ENCODE data around the gene ELF5.

The ELF5 gene

DNA sequence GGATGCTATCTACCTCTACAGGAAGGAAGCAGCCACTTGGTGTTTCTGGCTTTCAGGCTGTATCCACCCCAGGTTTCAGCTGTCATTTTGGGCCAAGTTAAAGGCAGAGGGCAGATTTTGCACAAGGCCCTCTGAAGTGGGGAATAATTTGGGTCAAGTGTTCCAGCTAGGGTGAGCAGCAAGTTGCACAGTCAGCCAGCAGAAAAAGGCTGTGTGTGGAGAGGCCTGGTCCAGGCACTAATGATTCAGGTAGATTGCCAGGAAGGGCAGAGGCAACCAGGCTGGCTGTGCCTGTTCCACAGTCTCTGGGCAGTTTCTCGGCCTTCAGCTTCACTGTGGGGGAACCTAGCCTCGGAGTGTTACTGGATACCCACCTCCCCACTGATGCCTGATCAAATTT is 8.6 kb upstream of the ELF5 start:
- no peak for DNase-seq (ENCODE audit: low read depth)

GRCh38 chr11:34521265-34521664 is 7.7 kb upstream of the ELF5 start:
- DNase-seq (ENCODE audit: low read depth) = no peak

GRCh38 chr11:34519595-34520235 is 6.1 kb upstream of the ELF5 start:
- DNase-seq (ENCODE audit: low read depth) = no peak

GRCh38 chr11:34516247-34517040 is 2.9 kb upstream of the ELF5 start:
- DNase-seq (ENCODE audit: low read depth) = no peak

DNA sequence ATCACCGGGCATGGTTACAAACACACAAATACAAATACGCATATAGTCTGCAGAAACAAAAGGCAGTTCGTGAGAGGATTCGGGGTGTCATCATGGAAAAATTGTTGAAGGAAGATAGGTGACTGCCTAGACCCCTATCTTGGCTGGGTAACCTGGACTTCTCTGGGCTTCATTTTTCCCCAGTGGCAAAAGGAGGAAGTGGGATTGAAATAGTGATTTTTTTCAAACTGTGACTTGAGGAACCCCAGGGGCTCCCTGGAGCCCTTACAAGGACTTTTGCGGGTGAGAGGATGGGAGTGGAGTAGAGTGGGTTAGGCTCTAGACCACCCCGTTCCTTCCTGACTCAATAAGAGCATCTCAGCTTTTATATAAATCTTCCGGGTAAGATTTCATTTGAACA is 1.0 kb upstream of the ELF5 start:
- DNase-seq (ENCODE audit: low read depth) = no peak

DNA sequence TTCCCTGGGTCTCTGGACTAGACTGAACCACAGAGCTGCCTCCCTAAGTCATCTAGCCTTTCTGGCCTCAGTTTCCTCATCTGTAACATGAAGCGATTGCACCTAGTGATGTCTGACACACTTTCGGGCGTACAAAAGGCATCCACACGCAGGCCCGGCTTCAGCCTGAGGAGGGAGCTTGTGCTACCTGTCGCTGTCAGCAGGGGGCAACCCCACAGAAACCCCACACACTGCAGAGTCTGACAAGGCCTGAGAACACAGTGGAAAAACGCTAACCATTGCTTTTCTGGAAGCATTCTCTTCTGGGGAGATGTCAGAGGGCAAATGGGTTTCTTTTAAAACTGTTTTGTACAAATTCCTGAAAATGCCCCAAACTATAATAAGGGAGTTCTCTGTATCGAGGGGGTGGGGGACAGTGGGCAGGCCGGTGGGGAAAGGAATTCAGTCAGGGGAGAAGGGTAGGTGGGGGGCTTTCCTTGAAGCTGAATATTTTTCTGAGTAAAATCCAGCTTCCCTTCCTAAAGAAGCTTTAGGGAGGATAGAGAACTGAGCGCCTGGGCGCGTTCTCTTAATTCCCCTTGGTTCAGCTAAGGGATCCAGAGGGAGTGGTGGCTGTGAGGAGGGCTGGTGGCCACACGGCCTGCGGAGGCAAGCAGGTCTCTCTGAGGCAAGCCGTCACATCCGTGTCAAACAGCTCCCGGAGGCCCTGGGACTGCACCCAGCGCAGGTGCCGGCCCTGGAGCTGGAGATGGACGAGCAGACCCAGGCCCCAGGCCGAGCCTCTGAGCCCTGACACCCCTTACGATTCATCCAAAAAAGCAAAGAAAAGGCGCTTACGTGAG is 533 bp downstream of the ELF5 start:
- peak; percentile 16 for DNase-seq (ENCODE audit: low read depth)

DNA sequence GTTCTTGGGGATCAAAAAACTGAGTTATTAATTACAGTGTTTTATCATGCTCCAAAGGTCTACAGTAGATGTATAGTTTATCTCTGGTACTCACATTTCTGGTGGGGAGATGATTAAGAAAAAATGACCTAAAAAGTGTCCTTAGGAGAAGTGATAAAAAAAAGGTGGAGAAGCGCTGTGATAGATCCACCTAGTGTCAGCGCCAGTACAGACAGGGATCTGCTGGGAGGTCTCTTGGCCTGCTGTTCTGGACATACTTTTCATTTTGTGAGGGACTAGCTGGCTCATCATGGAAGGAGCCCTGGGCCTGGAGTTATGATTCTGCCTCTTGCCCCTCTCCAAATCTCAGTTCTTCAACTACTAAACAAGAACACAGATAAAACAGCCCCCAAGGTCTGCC is 2.9 kb downstream of the ELF5 start:
- no peak for DNase-seq (ENCODE audit: low read depth)

DNA sequence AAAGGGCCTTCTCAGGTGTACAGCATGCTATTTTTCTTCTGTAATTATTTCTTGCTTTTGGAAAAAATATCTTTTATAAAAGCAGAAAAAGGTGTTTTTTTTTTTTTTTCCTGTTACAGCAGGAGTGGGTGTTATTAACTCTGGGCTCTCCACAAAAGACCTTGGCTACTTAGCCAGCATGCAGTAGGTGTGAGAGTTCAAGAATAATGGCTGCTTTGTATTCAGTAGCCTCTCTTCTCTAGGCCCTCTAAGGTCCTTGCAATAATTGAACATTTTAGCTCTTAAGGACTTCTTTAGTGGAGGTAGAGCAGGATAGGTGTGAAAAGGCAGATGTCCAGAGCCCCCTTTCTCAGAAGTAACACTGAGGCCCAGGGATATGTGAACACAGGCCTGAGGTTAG is 3.4 kb downstream of the ELF5 start:
- DNase-seq (ENCODE audit: low read depth) = no peak

- no peak for DNase-seq (ENCODE audit: low read depth)
Measured at GRCh38 chr11:34509336-34509876, 4.2 kb downstream of the ELF5 start.

- DNase-seq (ENCODE audit: low read depth) = no peak
Measured at GRCh38 chr11:34508524-34508923, 5.1 kb downstream of the ELF5 start.

- DNase-seq (ENCODE audit: low read depth) = no peak
Measured at GRCh38 chr11:34507610-34508009, 6.0 kb downstream of the ELF5 start.

DNA sequence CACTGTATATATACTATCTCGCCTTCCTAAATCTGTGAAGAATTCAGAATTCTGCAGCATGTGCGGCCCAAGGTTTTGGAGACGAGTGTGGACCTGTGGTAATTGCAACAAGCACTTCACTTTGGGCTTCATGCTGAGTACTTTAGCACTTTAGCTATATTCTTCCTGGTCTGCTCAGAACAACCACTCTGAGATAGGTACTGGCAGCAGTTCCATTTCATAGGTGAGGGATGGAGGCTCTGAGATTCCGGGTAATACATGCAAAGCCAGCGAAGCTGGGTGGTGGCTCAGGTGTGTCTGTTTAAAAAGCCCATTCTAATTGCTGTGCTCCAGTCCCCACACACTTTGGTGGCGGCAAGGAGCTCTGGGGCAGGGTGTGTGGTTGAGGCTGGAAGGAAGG is 6.4 kb downstream of the ELF5 start:
- DNase-seq (ENCODE audit: low read depth) = no peak

GRCh38 chr11:34505874-34506273 is 7.7 kb downstream of the ELF5 start:
- DNase-seq (ENCODE audit: low read depth) = no peak

DNA sequence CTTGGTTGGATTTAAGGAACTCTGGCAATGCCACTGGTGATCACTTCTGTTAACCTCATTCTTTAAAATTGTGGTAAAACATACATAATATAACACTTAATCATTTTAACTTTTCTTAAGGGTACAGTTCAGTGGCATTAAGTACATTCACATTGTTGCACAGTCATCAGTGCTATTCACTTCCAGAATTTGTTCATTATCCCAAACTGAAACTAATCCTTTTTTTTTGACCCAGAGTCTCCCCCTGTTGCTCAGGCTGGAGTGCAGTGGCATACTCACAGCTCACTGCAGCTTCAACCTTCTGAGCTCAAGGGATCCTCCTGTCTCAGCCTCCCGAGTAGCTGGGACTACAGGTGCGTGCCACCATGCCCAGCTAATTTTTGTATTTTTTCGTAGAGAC is 10.6 kb downstream of the ELF5 start:
- no peak for DNase-seq (ENCODE audit: low read depth)

DNA sequence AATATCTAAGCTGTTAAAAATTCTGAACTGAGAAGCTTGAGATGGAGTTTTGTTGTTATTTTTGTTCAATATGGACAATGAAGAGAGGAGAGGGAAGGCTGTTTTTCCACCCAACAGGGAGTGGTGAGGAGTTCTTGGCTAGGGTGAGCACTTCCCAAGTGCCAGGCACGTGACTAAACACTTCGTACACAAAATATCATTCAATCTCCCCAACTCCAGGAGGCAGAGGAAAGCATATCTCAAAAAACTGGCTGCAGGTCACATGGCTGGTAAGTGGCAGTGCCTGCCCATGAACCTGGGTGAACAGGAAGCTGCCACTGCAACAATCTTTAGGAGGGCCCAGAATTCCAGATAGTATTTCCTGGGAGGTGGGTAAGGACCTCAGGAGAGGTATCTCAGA is 11.6 kb downstream of the ELF5 start:
- DNase-seq (ENCODE audit: low read depth) = no peak

DNA sequence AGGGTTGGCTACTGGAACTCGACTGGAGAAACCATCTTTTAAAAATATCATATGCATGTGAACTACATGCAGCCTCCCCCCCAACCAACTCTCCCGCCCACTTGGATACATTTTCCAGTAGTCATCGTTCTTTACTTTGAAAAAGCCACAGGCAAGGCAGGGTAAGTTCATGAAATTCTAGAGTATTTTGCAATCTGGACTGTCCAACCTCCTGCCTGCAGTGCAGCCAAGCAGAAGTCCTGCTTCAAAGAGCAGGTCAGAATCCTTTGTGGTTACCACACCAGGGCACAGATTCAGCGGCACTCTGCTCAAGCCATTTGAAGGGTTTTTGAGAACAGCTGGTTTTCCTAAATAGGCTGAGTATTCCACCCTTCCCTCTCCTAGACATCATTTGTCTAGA is 12.1 kb downstream of the ELF5 start:
- no peak for DNase-seq (ENCODE audit: low read depth)

DNA sequence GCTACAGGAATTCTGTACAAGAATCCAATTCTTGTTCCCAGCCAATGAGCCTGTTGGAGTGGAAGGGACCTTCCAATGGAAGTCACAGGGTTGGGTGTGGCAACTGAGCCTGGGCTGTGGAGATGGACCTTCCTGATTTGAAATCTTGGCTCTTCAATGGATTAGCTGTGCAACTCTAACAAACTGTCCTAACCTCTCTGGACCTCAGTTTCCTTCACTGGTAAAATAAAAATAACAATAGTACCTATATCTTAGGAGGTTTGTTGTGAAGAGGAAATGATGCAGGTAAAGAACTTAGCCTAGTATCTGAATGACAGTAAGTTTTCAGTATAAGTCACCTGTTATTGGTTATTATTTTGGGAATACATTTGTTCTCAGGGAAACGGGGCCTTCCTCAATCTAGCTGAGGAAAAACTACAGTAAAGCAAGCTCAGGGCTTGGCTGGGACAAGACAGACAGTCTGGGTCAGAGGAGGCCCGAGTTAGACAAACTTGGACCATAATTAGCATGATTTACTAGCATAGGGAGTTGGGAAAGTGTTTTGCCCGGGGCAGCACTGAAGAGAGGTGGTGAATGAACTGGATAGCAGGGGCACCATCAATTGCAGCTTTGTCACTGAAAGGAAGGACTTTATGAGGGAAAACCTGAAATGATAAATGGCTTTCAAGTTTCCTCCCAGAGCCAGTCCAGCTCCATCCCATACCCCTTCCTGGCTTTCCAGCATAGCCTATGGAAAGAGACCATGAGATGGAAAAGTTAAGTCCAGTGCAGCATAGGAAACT is 13.7 kb downstream of the ELF5 start:
- no peak for DNase-seq (ENCODE audit: low read depth)

DNA sequence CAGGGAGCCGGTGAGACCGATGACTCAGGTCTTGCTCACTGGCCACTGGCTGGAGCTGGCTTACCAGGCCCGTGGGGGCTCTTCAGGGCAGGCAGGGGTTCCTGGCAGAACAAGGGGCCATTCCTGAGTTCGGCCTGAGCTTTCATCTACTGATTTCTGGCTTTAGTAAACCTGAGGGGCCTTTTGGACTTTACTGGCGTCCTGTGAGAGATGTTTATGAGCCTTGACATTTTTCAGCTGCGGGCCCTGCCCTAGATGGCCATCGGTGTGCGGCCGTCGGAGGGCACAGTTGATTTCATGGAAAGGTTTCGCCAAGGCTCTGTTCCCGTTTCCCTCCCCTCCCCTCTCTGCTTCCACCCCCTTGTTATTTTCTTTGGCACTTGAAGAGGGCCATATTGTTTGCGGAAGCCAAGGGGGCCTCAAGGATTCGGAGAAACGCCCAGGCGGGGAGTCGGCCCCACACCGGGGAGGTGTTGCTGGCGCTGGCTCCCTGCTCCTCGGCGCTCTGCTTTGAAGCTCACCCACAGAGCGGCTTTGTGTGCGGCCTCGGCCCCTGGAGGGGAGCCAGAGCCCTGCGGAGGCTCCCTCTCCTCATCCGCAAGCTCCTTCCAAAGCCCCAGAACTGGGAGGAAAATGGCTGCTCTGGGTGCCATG is 17.7 kb downstream of the ELF5 start:
- DNase-seq (ENCODE audit: low read depth) = no peak

- DNase-seq (ENCODE audit: low read depth) = no peak
Measured at GRCh38 chr11:34495239-34495723, 18.3 kb downstream of the ELF5 start.

DNA sequence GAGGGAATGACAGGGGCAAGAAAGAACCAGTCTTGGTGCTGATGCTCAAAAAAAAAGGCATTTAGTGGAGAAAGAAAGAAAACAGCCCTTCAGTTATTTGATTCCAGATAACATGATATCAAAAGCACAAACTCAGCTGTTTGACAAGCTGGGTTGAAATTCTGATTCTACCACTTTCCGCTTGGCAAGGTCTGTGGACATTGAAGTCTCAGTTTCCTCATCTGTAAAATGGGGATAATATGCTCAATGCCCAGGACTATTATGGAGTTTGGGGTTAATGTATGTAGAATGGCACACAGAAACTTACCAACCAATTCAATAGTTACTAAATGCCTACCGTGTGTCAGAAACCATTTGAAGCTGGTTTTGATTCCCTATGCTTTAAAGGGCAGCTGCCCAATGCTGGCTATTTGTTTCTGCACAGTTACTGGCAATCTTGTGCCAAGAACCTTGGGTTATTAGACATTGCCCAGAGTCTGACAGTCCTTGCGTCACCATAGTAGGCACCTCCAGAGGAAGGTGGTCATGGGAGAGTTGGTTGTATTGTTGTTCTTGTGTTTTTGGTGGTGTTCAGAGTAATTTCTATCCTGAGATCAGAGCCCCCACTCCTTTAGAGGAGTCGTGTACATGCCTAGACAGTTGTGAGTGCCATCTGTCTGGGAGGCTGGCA is 19.5 kb downstream of the ELF5 start:
- DNase-seq (ENCODE audit: low read depth) = no peak

DNA sequence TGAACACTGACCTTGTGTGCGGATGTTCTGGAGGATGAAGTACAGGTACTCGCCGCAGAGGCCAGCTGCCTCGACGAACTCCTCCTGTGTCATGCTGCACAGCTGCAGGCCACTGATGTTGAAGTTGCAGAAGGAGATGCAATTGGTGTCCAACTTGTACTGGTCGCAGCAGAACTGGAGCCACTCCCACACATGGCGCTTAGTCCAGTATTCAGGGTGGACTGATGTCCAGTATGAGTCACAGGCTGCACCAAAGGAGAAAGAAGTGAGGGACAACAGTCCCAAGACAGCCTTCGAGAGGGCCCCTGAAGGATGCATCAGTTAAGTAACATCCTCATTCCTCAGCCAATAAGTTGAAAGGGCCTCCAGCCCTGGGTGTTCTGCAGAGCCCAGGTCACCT is 20.1 kb downstream of the ELF5 start:
- DNase-seq (ENCODE audit: low read depth) = no peak
